Hepatocyte (in vitro differentiated cells): ENCODE results near the gene KDM6A.

Experiments
- CTCF ChIP-seq: fragments of 200-600 bp; sonication (generic); IDR thresholded peaks from 2 replicates; pipeline ENCODE4 v1.5.1; 2016; ENCODE audit warnings: antibody characterized with exemption, mild to moderate bottlenecking; ENCODE audit not compliant: poor library complexity
- EZH2 ChIP-seq: fragments of 200-600 bp; sonication (generic); IDR thresholded peaks from 2 replicates; pipeline ENCODE4 v1.6.1; 2016; ENCODE audit warnings: antibody characterized with exemption, mild to moderate bottlenecking, borderline replicate concordance

- TF ChIP-seq CTCF (no peak), EZH2 (no peak)
Measured at GRCh38 chrX:44884944-44885343, 12.0 kb downstream of the KDM6A start.
